NCI-H82 (cell line): Measurements from ENCODE around the gene PORCN.
"Not testable (repeated sequence)": the region's sequence is repeated elsewhere in the genome, so short reads cannot be mapped to it uniquely, and the experiment has no call there.

Source experiments
- DNase-seq: peaks from one replicate; lab custom pipeline; 2025; lab: John Stamatoyannopoulos, UW

PORCN gene

DNA sequence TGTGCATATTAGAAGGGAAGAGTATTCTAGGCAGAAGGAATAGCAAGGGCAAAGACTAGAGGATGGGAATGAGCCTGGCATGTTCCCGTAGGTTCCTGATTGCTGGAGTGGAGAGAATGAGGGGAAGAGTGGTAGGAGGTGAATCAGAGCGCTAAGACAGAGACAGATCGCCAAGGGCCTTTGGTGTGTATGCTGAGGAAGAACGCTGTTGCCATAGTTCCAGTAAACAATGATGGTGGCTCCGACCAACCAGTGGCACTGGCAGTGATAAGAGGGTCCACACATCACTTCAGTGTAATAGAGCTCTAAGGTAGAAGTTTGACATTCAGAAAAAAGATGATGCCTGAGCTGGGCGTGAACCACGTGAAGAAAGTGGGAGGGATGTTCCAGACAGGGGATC lies 31.7 kb downstream of the PORCN start:
- no peak for DNase-seq

GRCh38 chrX:48541140-48541814 lies 32.5 kb downstream of the PORCN start:
- no peak for DNase-seq

GRCh38 chrX:48548871-48549270 lies 40.1 kb downstream of the PORCN start:
- DNase-seq = no peak

DNA sequence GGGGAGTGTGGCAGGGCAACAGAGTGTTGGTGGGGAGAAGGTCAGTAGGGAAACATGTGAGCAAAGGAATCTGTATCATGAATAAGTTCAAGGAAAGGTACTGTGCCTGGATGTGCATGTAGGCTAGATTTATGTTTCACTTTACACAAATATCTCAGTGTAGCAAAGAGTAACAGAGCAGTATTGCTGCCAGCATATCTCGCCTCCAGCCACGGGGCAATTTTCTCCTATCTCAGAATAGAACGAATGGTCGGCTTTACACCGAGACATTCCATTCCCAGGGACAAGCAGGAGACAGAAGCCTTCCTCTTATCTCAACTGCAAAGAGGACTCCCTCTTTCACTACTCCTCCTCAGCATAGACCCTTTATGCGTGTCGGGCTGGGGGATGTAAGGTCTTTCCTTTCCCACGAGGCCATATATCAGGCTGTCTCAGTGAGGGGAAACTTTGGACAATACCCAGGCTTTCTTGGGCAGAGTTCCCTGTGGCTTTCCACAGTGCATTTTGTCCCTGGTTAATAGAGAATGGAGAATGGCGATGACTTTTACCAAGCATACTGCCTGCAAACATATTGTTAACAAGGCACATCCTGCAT lies 47.0 kb downstream of the PORCN start:
- DNase-seq = not testable (repeated sequence)

GRCh38 chrX:48558271-48558670 lies 49.5 kb downstream of the PORCN start:
- no peak for DNase-seq

- DNase-seq = no peak
Measured at GRCh38 chrX:48559636-48560035, 50.8 kb downstream of the PORCN start.

GRCh38 chrX:48560056-48560455 lies 51.3 kb downstream of the PORCN start:
- no peak for DNase-seq

DNA sequence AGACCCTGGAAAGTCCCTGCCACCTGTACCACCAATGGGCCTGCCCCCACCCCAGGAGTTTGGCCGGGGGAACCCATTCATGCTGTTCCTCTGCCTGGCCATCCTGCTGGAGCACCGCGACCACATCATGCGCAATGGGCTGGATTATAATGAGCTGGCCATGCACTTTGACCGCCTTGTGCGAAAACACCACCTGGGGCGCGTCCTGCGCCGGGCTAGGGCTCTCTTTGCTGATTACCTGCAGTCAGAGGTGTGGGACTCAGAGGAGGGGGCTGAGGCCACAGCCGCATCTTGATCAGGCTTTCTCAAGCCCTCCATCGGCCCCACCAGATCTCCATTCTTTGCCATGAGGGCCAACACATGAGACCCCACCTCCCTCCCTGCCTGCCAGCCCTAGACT lies 51.9 kb downstream of the PORCN start:
- DNase-seq = no peak

- DNase-seq = no peak
Measured at GRCh38 chrX:48569958-48570357, 61.2 kb downstream of the PORCN start.
